Right ventricle myocardium inferior (tissue), 1 donor: ENCODE results near the gene LRRIQ1. TPM values are rescaled to one million over a fixed set of nuclear protein-coding genes. Genes with fewer than 3 reads are reported as not detected.
A peak's percentile ranks its signal among the peaks of the same experiment; 100 is the strongest.

Source experiments
- ATAC-seq: fragments of 200-7000 bp; cut with Tn5 transposase; one replicate; pipeline ENCODE4 v1.9.1; 2020; ENCODE audit warnings: mild to moderate bottlenecking, moderate library complexity
- DNase-seq: peaks from one replicate; pipeline ENCODE4 v3.0.0; 2021; ENCODE audit errors: missing footprints
- intact Hi-C: fragments of 100-400 bp; cut with DNase I; formaldehyde crosslinking; loops from one replicate; pipeline ENCODE4 v1.11.0; 2022
- total RNA-seq: library from RNA; stranded (reverse); fragmentation: NEBNext Ultra II Directional; extraction: Animal tissue kit (Norgen Biotek cat#: 25700); gene quantifications from one replicate; pipeline ENCODE4 v1.2.1, GENCODE V29; 2021
- donor health status: DM: no; HTN: yes; CAD: no; lungs with severe emphysema.

The LRRIQ1 gene
- total RNA-seq, 1 donor from 2014 or later = 0.08 TPM

GRCh38 chr12:85277900-85278597, 241.9 kb downstream of the LRRIQ1 start:
- ATAC-seq (no peak), DNase-seq (no peak)
- intact Hi-C loops = no loop called here

- no peak for DNase-seq
- intact Hi-C loops = no loop called here
- ATAC-seq = no peak
Measured at GRCh38 chr12:85278598-85279448, 242.7 kb downstream of the LRRIQ1 start.

- intact Hi-C loops = no loop called here
- peak; percentile 63 for DNase-seq
- no peak for ATAC-seq
Measured at GRCh38 chr12:85279449-85280164, 243.5 kb downstream of the LRRIQ1 start.

GRCh38 chr12:85280165-85280983, 244.2 kb downstream of the LRRIQ1 start, which contains the start of gene ALX1:
Gene ALX1 (plus strand): TSS chr12:85280220. CDS start chr12:85280262, 42 bp downstream.
- peak; percentile 60 for DNase-seq
- intact Hi-C loops = no loop called here
- no peak for ATAC-seq

GRCh38 chr12:85280984-85281630, 245.0 kb downstream of the LRRIQ1 start:
- intact Hi-C loops = no loop called here
- ATAC-seq (no peak), DNase-seq (no peak)

GRCh38 chr12:85281636-85282312, 245.6 kb downstream of the LRRIQ1 start:
- DNase-seq (no peak), ATAC-seq (no peak)
- intact Hi-C loops = no loop called here

GRCh38 chr12:85283560-85283959, 247.4 kb downstream of the LRRIQ1 start:
- DNase-seq (no peak), ATAC-seq (no peak)
- intact Hi-C loops = no loop called here

Other genes with a start within 250 kb of the LRRIQ1 start
- gene SLC6A15, start 123.6 kb upstream of the LRRIQ1 start, total RNA-seq = not detected
- 0.49 TPM for gene TSPAN19, start 74 bp upstream of the LRRIQ1 start, total RNA-seq
- not detected for gene ALX1, start 243.9 kb downstream of the LRRIQ1 start, total RNA-seq